GM20431 (cell line): ENCODE results near the gene ANAPC16.
"Not testable (repeated sequence)": the region's sequence is repeated elsewhere in the genome, so short reads cannot be mapped to it uniquely, and the experiment has no call there.

Experiments used
- in situ Hi-C: fragments of 300-500 bp; cut with MseI, MboI; formaldehyde crosslinking; loops from one replicate; pipeline ENCODE4 v1.15.0; 2020; ENCODE audit warnings: low sequenced_read_pairs; ENCODE audit not compliant: unreplicated experiment

Gene ANAPC16

GRCh38 chr10:72208526-72208925 lies 7.3 kb upstream of the ANAPC16 start:
- in situ Hi-C loops: not testable (repeated sequence)

DNA sequence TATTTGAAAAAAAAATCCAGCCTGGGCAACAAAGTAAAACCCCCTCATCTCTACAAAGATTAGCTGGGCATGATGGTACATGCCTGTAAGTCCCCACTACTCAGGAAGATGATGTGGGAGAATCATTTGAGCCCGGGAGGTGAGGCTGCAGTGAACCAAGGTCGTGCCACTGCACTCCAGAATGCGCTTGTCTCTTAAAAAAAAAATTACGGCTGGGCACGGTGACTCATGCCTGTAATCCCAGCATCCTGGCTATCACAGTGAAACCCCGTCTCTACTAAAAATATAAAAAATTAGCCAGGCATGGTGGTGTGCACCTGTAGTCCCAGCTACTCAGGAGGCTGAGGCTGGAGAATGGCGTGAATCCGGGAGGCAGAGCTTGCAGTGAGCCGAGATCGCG lies 4.4 kb upstream of the ANAPC16 start:
- in situ Hi-C loops: not testable (repeated sequence)

DNA sequence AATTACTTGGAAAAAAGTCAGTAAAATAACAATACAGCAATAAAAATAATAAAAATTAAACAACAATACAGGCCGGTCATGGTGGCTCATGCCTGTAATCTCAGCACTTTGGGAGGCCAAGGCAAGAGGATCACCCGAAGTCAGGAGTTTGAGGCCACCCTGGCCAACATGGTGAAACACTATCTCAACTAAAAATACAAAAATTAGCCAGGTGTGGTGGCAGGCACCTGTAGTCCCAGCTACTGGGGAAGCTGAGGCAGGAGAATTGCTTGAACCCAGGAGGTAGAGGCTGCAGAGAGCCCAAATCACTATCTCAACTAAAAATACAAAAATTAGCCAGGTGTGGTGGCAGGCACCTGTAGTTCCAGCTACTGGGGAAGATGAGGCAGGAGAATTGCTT lies 4.0 kb upstream of the ANAPC16 start:
- in situ Hi-C loops: not testable (repeated sequence)

GRCh38 chr10:72218325-72218724 lies 2.5 kb downstream of the ANAPC16 start:
- in situ Hi-C loops: no loop called here

- in situ Hi-C loops: no loop called here
Measured at GRCh38 chr10:72218726-72219125, 2.9 kb downstream of the ANAPC16 start.

GRCh38 chr10:72219235-72219814 lies 3.5 kb downstream of the ANAPC16 start:
- in situ Hi-C loops: no loop called here

DNA sequence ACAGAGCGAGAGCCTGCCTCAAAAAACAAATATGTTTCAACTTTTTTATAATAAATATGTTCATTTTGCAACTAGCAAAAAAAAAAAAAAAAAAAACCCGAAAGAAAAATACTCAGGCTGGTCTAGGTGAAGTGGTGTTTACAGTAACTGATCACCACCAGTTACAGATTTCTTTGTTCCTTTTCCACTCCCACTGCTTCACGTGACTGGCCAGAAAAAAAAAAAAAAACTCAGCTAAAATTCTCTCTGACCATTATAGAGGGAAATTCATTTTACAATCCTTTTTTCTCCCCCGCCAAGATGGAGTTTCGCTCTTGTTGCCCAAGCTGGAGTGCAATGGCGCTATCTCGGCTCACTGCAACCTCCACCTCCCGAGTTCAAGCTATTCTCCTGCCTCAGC lies 4.8 kb downstream of the ANAPC16 start:
- in situ Hi-C loops: no loop called here

- in situ Hi-C loops: no loop called here
Measured at GRCh38 chr10:72221278-72221677, 5.5 kb downstream of the ANAPC16 start.

DNA sequence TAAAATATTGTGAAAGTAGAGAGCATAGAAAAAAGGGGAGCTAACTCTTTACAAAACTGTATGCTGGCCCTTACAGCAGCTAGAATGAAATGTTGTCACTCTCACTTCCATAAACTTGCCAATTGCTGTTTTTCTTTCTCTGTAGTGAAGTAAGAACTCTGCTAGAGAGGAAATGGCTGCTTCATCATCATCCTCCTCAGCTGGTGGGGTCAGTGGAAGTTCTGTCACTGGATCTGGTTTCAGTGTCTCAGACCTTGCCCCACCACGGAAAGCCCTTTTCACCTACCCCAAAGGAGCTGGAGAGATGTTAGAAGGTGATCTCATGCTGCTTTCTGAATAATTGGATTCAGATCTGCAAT lies 7.9 kb downstream of the ANAPC16 start:
- in situ Hi-C loops: no loop called here

DNA sequence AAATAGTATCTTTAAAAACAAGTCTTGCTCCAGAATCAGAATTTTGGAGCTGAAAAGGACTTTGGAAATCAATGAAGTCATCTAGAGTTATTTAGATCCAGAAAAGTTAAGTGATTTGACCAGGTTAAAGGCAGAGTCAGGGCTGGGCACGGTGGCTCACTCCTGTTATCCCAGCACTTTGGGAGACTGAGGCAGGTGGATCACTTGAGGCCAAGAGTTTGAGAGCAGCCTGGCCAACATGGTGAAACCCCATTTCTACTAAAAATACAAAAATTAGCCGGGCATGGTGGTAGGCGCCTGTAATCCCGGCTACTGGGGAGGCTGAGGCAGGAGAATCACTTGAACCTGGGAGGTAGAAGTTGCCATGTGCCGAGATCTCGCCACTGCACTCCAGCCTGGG lies 8.4 kb downstream of the ANAPC16 start:
- in situ Hi-C loops: not testable (repeated sequence)

DNA sequence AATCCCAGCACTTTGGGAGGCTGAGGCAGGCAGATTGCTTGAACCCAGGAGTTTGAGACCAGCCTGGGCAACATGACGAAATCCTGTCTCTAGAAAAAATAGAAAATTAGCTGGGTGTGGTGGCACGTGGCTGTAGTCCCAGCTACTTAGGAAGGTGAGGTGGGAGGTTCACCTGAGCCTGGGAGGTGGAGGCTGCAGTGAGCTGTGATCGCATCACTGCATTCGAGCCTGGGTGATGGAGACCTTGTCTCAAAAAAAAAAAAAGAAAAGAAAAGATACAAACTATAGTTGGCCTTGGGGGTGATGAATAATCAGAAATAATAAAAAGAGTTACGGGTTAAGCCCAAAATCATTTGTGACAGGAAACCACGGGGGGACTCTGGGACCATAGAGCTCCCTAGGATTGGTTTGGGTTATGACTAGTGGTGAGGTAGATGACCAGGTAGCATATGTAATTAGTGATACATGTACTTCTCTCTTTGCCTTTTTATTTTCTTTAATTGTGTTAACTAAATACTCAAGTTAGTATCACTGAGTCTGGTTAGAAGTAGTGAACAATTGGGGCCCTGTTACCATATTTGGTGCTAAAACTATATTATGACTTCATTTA lies 10.7 kb downstream of the ANAPC16 start:
- in situ Hi-C loops: loop anchor here (25.0 kb wide), 1 partner anchor 111 kb away; no protein-coding TSS in a partner anchor

- in situ Hi-C loops: loop anchor here (25.0 kb wide), 1 partner anchor 109 kb away; no protein-coding TSS in a partner anchor
Measured at GRCh38 chr10:72227826-72228225, 12.0 kb downstream of the ANAPC16 start.

GRCh38 chr10:72228318-72228751 lies 12.5 kb downstream of the ANAPC16 start:
- in situ Hi-C loops: loop anchor here (25.0 kb wide), 1 partner anchor 109 kb away; no protein-coding TSS in a partner anchor

GRCh38 chr10:72229261-72230251 lies 13.7 kb downstream of the ANAPC16 start:
- in situ Hi-C loops: loop anchor here (25.0 kb wide), 1 partner anchor 108 kb away; no protein-coding TSS in a partner anchor

GRCh38 chr10:72233621-72234020 lies 17.8 kb downstream of the ANAPC16 start:
- in situ Hi-C loops: loop anchor here (25.0 kb wide), 1 partner anchor 104 kb away; no protein-coding TSS in a partner anchor

DNA sequence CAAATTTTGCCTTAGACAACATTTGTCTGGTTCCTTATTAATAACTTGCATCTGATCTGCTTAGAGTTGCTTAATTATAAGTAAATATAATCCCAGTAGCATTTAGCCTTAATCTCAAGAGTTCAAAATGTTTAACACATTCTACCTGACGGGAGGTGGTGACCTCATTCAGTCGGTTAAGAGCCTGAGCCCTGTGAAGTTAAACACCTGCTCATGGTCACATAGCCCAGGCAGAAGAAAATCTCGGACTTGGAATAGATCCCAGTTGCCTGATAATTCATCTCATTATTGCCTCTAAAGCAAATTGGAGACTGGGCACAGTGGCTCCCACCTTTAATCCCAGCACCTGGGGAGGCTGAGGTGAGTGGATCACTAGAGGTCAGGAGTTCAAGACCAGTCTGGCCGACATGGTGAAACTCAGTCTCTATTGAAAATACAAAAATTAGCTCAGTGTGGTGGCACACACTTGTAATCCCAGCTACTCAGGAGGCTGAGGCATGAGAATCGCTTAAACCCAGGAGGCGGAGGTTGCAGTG lies 18.8 kb downstream of the ANAPC16 start:
- in situ Hi-C loops: loop anchor here (25.0 kb wide), 1 partner anchor 103 kb away; no protein-coding TSS in a partner anchor

DNA sequence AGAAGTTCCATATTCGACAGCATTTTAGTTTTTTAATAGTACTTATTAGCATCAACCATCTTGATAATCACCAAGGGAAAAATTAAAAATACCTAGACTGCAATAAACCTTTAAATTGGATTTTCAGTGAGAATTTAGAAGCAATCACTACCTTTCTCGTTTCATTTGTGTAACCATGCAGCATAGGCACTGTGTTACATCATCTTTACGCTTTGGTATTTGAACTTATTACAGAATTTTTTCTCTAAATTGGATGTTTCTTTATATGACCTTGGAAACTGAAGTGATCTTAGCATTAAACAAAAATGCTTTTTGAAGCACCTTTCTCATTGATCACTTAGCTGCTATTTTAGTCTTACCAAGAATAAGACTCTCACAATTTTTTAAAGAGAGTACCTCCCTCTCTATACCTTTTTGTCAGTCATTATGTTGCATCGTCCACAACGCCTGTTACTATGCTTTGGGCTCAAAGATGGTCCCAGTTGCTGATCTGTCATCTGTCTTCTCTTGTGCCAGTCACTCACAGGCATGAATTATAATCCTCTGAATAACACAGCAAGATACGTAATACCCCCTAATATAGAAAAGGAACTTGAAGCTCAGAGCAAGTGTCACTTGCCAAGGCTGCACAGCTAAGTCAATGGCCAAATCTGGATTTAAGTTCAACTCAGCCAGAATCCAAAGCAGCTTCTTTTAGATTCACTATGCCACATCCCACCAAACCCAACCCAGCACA lies 19.9 kb downstream of the ANAPC16 start:
- in situ Hi-C loops: loop anchor here (25.0 kb wide), 1 partner anchor 102 kb away; no protein-coding TSS in a partner anchor

DNA sequence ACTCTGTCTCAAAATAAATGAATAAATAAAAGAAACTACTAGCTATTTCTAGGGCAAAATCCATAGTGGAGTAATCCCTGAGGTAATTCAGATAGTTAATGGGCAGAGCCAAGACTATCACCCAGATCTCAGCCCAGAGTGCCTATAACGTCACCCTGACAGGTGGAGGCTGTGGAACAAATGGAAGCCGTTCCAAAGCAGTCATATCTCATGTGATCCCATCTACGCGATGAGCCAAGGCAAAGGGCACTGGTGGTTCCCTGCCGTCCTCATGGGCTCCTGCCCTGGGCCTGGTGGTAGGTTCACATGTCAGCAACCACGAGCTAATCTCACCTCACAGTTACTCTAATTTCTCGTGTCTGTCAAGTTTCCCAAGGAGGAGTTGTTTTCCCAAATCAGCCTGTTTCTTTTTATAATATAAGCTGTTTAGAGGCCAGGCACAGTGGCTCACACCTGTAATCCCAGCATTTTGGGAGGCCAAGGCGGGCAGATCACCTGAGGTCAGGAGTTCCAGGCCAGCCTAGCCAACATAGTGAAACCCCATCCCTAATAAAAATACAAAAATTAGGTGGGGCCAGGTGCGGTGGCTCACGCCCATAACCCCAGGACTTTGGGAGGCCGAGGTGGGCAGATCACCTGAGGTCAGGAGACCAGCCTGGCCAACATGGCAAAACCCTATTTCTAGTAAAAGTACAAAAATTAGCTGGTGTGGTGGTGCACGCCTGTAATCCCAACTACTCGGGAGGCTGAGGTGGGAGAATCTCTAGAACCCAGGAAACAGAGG lies 22.8 kb downstream of the ANAPC16 start:
- in situ Hi-C loops: loop anchor here (25.0 kb wide), 1 partner anchor 99 kb away; no protein-coding TSS in a partner anchor

GRCh38 chr10:72239409-72239808 lies 23.6 kb downstream of the ANAPC16 start:
- in situ Hi-C loops: loop anchor here (25.0 kb wide), 1 partner anchor 98 kb away; no protein-coding TSS in a partner anchor
